GM12878 (cell line): ENCODE data around the gene EVA1A. TPM values are rescaled to one million over a fixed set of nuclear protein-coding genes. Genes with fewer than 3 reads are reported as not detected.
A peak's percentile ranks its signal among the peaks of the same experiment; 100 is the strongest.

Experiments used
- ATAC-seq: fragments of 200-7000 bp; cut with Tn5 transposase; 3 replicates; pipeline ENCODE4 v1.9.1; 2020; ENCODE audit warnings: mild to moderate bottlenecking, moderate library complexity
- BruUV-seq: library from RNA; stranded (reverse); fragments of 400-500 nt; replicated peaks from 2 replicates; lab custom pipeline; 2021; lab: Mats Ljungman, UMichigan
- CTCF ChIA-PET: fragments of 300-600 bp; sonication (Branson Sonifier 250); formaldehyde crosslinking; extraction: SDS; loops from one replicate; lab custom pipeline; 2021; ENCODE audit warnings: inconsistent platforms; lab: Yijun Ruan, JAX
- POLR2A ChIA-PET: fragments of 350-600 bp; formaldehyde crosslinking; extraction: SDS; loops from one replicate; lab custom pipeline; 2021; ENCODE audit warnings: inconsistent platforms; lab: Charles Lee
- RAD21 ChIA-PET: fragments of 300-600 bp; sonication (Branson Sonifier 250); formaldehyde crosslinking; loops from one replicate; lab custom pipeline; 2023; ENCODE audit warnings: antibody characterized with exemption; ENCODE audit not compliant: unreplicated experiment; lab: Charles Lee
- SMC1A ChIA-PET: fragments of 300-600 bp; sonication (Branson Sonifier 250); formaldehyde crosslinking; loops from one replicate; lab custom pipeline; 2023; ENCODE audit not compliant: unreplicated experiment, uncharacterized antibody; lab: Charles Lee
- DNase-seq: peaks from one replicate; pipeline ENCODE4 v3.0.0-alpha.2; 2011; ENCODE audit warnings: low read depth, low spot score
- FAIRE-seq: peaks from 3 replicates; lab custom pipeline; 2011; peaks lifted over from hg19 to GRCh38; lab: Jason Lieb, UNC
- H2AFZ ChIP-seq: 2 replicates; pipeline ENCODE4 v1.6.0; 2011; ENCODE audit warnings: low read depth, low read length, control low read depth; ENCODE audit not compliant: control insufficient read depth
- H3K27ac ChIP-seq: 2 replicates; pipeline ENCODE4 v1.5.1; 2011; ENCODE audit warnings: control low read depth; ENCODE audit not compliant: control insufficient read depth, insufficient read depth
- H3K27me3 ChIP-seq, 2 experiments: replicated peaks in 1 of 2; 2 replicates each; pipeline versions ENCODE4 v1.6.0 to v1.6.1; 2011; ENCODE audit warnings: low read length in 1 of 2; ENCODE audit not compliant: control insufficient read depth in 2 of 2, insufficient read depth in 2 of 2
- H3K36me3 ChIP-seq, 2 experiments: 2 replicates each; pipeline ENCODE4 v1.5.1; 2011; ENCODE audit warnings: low read length in 1 of 2; ENCODE audit not compliant: control insufficient read depth in 2 of 2, insufficient read depth in 2 of 2
- H3K4me1 ChIP-seq: 2 replicates; pipeline ENCODE4 v1.6.1; 2011; ENCODE audit warnings: mild to moderate bottlenecking, low read length, moderate library complexity, mixed read lengths; ENCODE audit not compliant: control insufficient read depth, insufficient read depth
- H3K4me2 ChIP-seq: 2 replicates; pipeline ENCODE4 v1.6.0; 2011; ENCODE audit warnings: control low read depth; ENCODE audit not compliant: control insufficient read depth, insufficient read depth
- H3K4me3 ChIP-seq: fragments of 200-600 bp; sonication (generic); 2 replicates; pipeline ENCODE4 v1.5.1; 2016
- H3K79me2 ChIP-seq: 2 replicates; pipeline ENCODE4 v1.6.0; 2011; ENCODE audit warnings: low read length; ENCODE audit not compliant: control insufficient read depth, insufficient read depth
- H3K9ac ChIP-seq: 2 replicates; pipeline ENCODE4 v1.8.0; 2011; ENCODE audit warnings: low read length, control low read depth, mixed read lengths; ENCODE audit not compliant: control insufficient read depth, insufficient read depth
- H3K9me3 ChIP-seq: replicated peaks from 3 replicates; pipeline ENCODE4 v1.5.1; 2011; ENCODE audit warnings: mild to moderate bottlenecking, low read length; ENCODE audit not compliant: control insufficient read depth, insufficient read depth
- H4K20me1 ChIP-seq: 2 replicates; pipeline ENCODE4 v1.6.0; 2011; ENCODE audit not compliant: control insufficient read depth, insufficient read depth
- BMI1 ChIP-seq: fragments of 450-650 bp; IDR thresholded peaks from 2 replicates; pipeline ENCODE4 v1.6.1; 2016; ENCODE audit warnings: mild to moderate bottlenecking, moderate library complexity, borderline replicate concordance
- CBX3 ChIP-seq: fragments of 200-600 bp; sonication (generic); IDR thresholded peaks from 2 replicates; pipeline ENCODE4 v1.6.1; 2016; ENCODE audit warnings: low read depth, borderline replicate concordance
- CEBPB ChIP-seq, 2 experiments: fragments of 150-350 bp in 1 of 2; IDR thresholded peaks; 2 replicates each; pipeline ENCODE4 v1.6.1; 2012 to 2014; ENCODE audit warnings: low read depth in 2 of 2, low read length in 2 of 2, borderline replicate concordance in 1 of 2, inconsistent platforms in 1 of 2
- CEBPZ ChIP-seq: fragments of 150-350 bp; IDR thresholded peaks from 2 replicates; pipeline ENCODE4 v1.6.1; 2016; ENCODE audit warnings: low read depth, low read length
- CTCF ChIP-seq, 3 experiments: IDR thresholded peaks in 2 of 3; conservative IDR thresholded peaks in 1 of 3; 2 replicates each; pipeline ENCODE4 v1.5.1; 2011; ENCODE audit warnings: low read depth in 3 of 3, low read length in 3 of 3, mild to moderate bottlenecking in 3 of 3, control low read depth in 2 of 3, moderate library complexity in 2 of 3, inconsistent platforms in 1 of 3, mixed read lengths in 1 of 3; ENCODE audit not compliant: control insufficient read depth in 2 of 3, insufficient read depth in 1 of 3; ENCODE audit errors: extremely low read depth in 1 of 3
- EED ChIP-seq: sonication (generic); IDR thresholded peaks from 2 replicates; pipeline ENCODE4 v1.6.1; 2016; ENCODE audit warnings: antibody characterized with exemption, low read depth
- GATAD2B ChIP-seq: fragments of 450-650 bp; conservative IDR thresholded peaks from 2 replicates; pipeline ENCODE4 v1.6.1; 2017; ENCODE audit warnings: low read depth, mild to moderate bottlenecking, moderate library complexity
- IKZF1 ChIP-seq: fragments of 450-650 bp; conservative IDR thresholded peaks from 2 replicates; pipeline ENCODE4 v1.6.1; 2017; ENCODE audit warnings: antibody characterized with exemption, mild to moderate bottlenecking
- IKZF2 ChIP-seq, 2 experiments: fragments of 450-650 bp; IDR thresholded peaks; 2 replicates each; pipeline ENCODE4 v1.6.1; 2017; ENCODE audit warnings: mild to moderate bottlenecking in 2 of 2, moderate library complexity in 2 of 2
- IRF4 ChIP-seq: IDR thresholded peaks from 2 replicates; pipeline ENCODE4 v1.6.1; 2011; ENCODE audit warnings: low read depth, low read length
- JUND ChIP-seq: IDR thresholded peaks from 2 replicates; pipeline ENCODE4 v1.6.1; 2012; ENCODE audit warnings: low read depth, mild to moderate bottlenecking, low read length, improper control_type of control experiment, moderate library complexity
- RAD21 ChIP-seq: IDR thresholded peaks from 2 replicates; pipeline ENCODE4 v1.6.1; 2011; ENCODE audit warnings: mild to moderate bottlenecking, low read depth, low read length, moderate library complexity; ENCODE audit not compliant: insufficient read depth
- RCOR1 ChIP-seq: conservative IDR thresholded peaks from 2 replicates; pipeline ENCODE4 v1.6.1; 2012; ENCODE audit warnings: low read depth, low read length, improper control_type of control experiment
- SMC3 ChIP-seq: IDR thresholded peaks from 2 replicates; pipeline ENCODE4 v1.6.1; 2011; ENCODE audit warnings: low read length, improper control_type of control experiment, borderline replicate concordance
- SPI1 ChIP-seq: IDR thresholded peaks from 2 replicates; pipeline ENCODE4 v1.6.1; 2011; ENCODE audit warnings: low read depth, mild to moderate bottlenecking, low read length, moderate library complexity, borderline replicate concordance; ENCODE audit not compliant: insufficient read depth
- YY1 ChIP-seq: IDR thresholded peaks from 2 replicates; pipeline ENCODE4 v1.6.1; 2011; ENCODE audit warnings: low read depth, mild to moderate bottlenecking, low read length
- WGBS: methylation state at CpG from one replicate; pipeline ENCODE4 v1.1.6; 2016; ENCODE audit warnings: low lambda C conversion rate; ENCODE audit not compliant: insufficient replicate concordance, insufficient coverage; ENCODE audit errors: missing lambda C conversion rate; 5-methylcytosine and 5-hydroxymethylcytosine counted together
- in situ Hi-C: fragments of 300-500 bp; cut with MboI; formaldehyde crosslinking; loops from 9 replicates; pipeline ENCODE4 v1.14.3; 2018; ENCODE audit warnings: mixed read lengths
- intact Hi-C: fragments of 100-400 bp; cut with micrococcal nuclease; formaldehyde crosslinking; loops from one replicate; pipeline ENCODE4 v1.14.2; 2022; ENCODE audit not compliant: unreplicated experiment
- polyA plus RNA-seq, 11 experiments: library from polyadenylated mRNA; depleted of rRNA in 4 of 11; unstranded in 6 of 11; stranded (reverse) in 5 of 11; fragments of >200 nt; fragmentation: Nextera tagmentation in 4 of 11; fragmentation: Illumina TruSeq in 1 of 11; extraction: Ambion mirVana in 4 of 11; extraction: Trizol in 1 of 11; gene quantifications; 1 replicate in 1 of 11; 2 replicates in 10 of 11; pipeline versions ENCODE4 v1.2.1 to v1.2.3, GENCODE V29; 2011 to 2016; ENCODE audit warnings: inconsistent platforms in 2 of 11, missing spikeins in 2 of 11, low read depth in 1 of 11
- total RNA-seq, 4 experiments: library from RNA; depleted of rRNA in 3 of 4; stranded (reverse); fragments of >200 nt in 3 of 4; fragmentation: Illumina TruSeq in 1 of 4; extraction: Trizol in 1 of 4; gene quantifications; 2 replicates each; pipeline versions ENCODE4 v1.2.1 to v1.2.3, GENCODE V29; 2013 to 2021

The EVA1A gene
- total and polyA plus RNA-seq, 10 of the 15 experiments (the other 5 are each of a cell fraction or from before 2014, with no cell fraction given): 0.13 to 1.0 (median 0.34) TPM; not detected in 5

- no peak for TF ChIP-seq CEBPB (IDR thresholded peaks at IDR 0.05; ENCODE audit: borderline replicate concordance in 1 of 2, low read depth in 2 of 2, low read length in 2 of 2)
- no peak for TF ChIP-seq RCOR1
- TF ChIP-seq, all 136 proteins: peak for 0
Measured at GRCh38 chr2:75474115-75474514, 86.6 kb downstream of the EVA1A start (continued).

GRCh38 chr2:75466708-75467311 is 93.9 kb downstream of the EVA1A start:
- TF ChIP-seq SPI1 (no peak), GATAD2B (no peak), EED (peak; percentile 65; the same call in 1 of the 2 replicates), RAD21 (peak; percentile 81), CTCF (IDR thresholded peaks at IDR 0.05 in 2 of 3, conservative IDR thresholded peaks at IDR 0.05 in 1 of 3; ENCODE audit: control insufficient read depth in 2 of 3, extremely low read depth in 1 of 3, insufficient read depth in 1 of 3, low read depth in 3 of 3, low read length in 3 of 3) (peak; percentile 64 to 68 (median 66)), CEBPZ (no peak), IKZF2 (IDR thresholded peaks at IDR 0.05) (peak; percentile 50 to 65; a peak in 2 of 4 replicates), IKZF1 (peak; percentile 62; the same call in 1 of the 2 replicates), JUND (no peak), BMI1 (no peak), CBX3 (no peak), IRF4 (peak; percentile 59; the same call in 1 of the 2 replicates), SMC3 (peak; percentile 60; the same call in 1 of the 2 replicates), YY1 (peak; percentile 67)
- TF ChIP-seq, all 136 proteins: peak for 8
- intact Hi-C loops: loop anchor here (1.0 to 5.0 kb wide), 4 partner anchors 34 to 546 kb away; partner anchors contain the start of gene TACR1
- no peaks in the 10 kb centered on the region for H3K79me2 ChIP-seq

More at GRCh38 chr2:75466708-75467311, 93.9 kb downstream of the EVA1A start:
- Histone ChIP-seq H3K36me3 (no peaks in the 10 kb centered on the region), H3K4me3 (no peak overlapping the region), H3K9ac (no peak overlapping the region), H3K4me2 (no peak overlapping the region), H2AFZ (no peak overlapping the region), H3K4me1 (no peaks in the 10 kb centered on the region), H3K27me3 (no peaks in the 10 kb centered on the region), H4K20me1 (no peaks in the 10 kb centered on the region), H3K27ac (no peak overlapping the region), H3K9me3 (no peaks in the 10 kb centered on the region)
- DNase-seq (no peak), ATAC-seq (peak; percentile 69), FAIRE-seq (peak; percentile 64)
- no TSS peak for BruUV-seq
- POLR2A ChIA-PET: interaction anchor here (0.6 kb wide), 1 partner anchor 510 kb away, joined by 4 read pairs; no protein-coding TSS in a partner anchor
- RAD21 ChIA-PET: interaction anchor here (0.8 to 4.8 kb wide), 23 partner anchors 13 to 548 kb away, joined by 3 to 64 read pairs (median 7); partner anchors contain the start of gene TACR1
- SMC1A ChIA-PET: interaction anchor here (0.6 to 11.4 kb wide), 45 partner anchors 9 to 500 kb away, joined by 3 to 183 read pairs (median 4); partner anchors contain the start of gene TACR1
- CTCF ChIA-PET: interaction anchor here (0.7 to 11.5 kb wide), 61 partner anchors 11 to 551 kb away, joined by 3 to 127 read pairs (median 4); partner anchors contain the start of gene TACR1
- in situ Hi-C loops: loop anchor here (5.0 kb wide), 1 partner anchor 140 kb away; no protein-coding TSS in a partner anchor
- 2% methylated on average over 3 of the region's 3 CpGs for WGBS
